B cell (primary cell): ENCODE results near the gene IFT27. TPM values are rescaled to one million over a fixed set of nuclear protein-coding genes. Genes with fewer than 3 reads are reported as not detected.
A peak's percentile ranks its signal among the peaks of the same experiment; 100 is the strongest.

ENCODE experiments used
- ATAC-seq: fragments of 200-7000 bp; cut with Tn5 transposase; one replicate; pipeline ENCODE4 v1.10.0; 2021; ENCODE audit warnings: low read depth, mild to moderate bottlenecking, moderate number of reproducible peaks, moderate library complexity
- CTCF ChIA-PET: fragments of 350-600 bp; sonication (Branson Sonifier 250); formaldehyde crosslinking; loops from one replicate; lab custom pipeline; 2021; ENCODE audit warnings: antibody characterized with exemption, inconsistent platforms; lab: Charles Lee
- POLR2A ChIA-PET: fragments of 350-600 bp; sonication (Branson Sonifier 250); formaldehyde crosslinking; loops from one replicate; lab custom pipeline; 2021; ENCODE audit warnings: antibody characterized with exemption; lab: Charles Lee
- DNase-seq: peaks from one replicate; pipeline ENCODE4 v3.0.0; 2013
- H2AFZ ChIP-seq: 2 replicates; pipeline ENCODE4 v1.6.1; 2012; ENCODE audit warnings: mild to moderate bottlenecking, low read depth, low read length; ENCODE audit not compliant: insufficient read depth, poor library complexity, severe bottlenecking
- H3K27ac ChIP-seq, 2 donors: 1 replicate in 1 of 2; 2 replicates in 1 of 2; pipeline ENCODE4 v1.5.1; 2012 to 2013; ENCODE audit warnings: low read length in 2 of 2, mild to moderate bottlenecking in 2 of 2, moderate library complexity in 1 of 2
- H3K27me3 ChIP-seq, 4 experiments: fragments of 200-600 bp in 1 of 4; sonication (generic) in 1 of 4; replicated peaks in 1 of 4; 1 replicate in 2 of 4; 2 replicates in 2 of 4; pipeline versions ENCODE4 v1.6.1 to v1.7.0; 2013 to 2016; ENCODE audit warnings: low read length in 3 of 4, mild to moderate bottlenecking in 2 of 4, mixed read lengths in 1 of 4, moderate library complexity in 1 of 4; ENCODE audit not compliant: insufficient read depth in 4 of 4, control insufficient read depth in 3 of 4; ENCODE audit errors: control extremely low read depth in 1 of 4
- H3K36me3 ChIP-seq, 2 experiments: replicated peaks in 1 of 2; 1 replicate in 1 of 2; 2 replicates in 1 of 2; pipeline versions ENCODE4 v1.6.1 to v1.7.1; 2013; ENCODE audit warnings: low read length in 1 of 2; ENCODE audit not compliant: insufficient read depth in 2 of 2, control insufficient read depth in 1 of 2; ENCODE audit errors: control extremely low read depth in 1 of 2, extremely low read depth in 1 of 2
- H3K4me1 ChIP-seq, 2 donors: fragments of 200-600 bp in 1 of 2; sonication (generic) in 1 of 2; 1 replicate in 1 of 2; 2 replicates in 1 of 2; pipeline versions ENCODE4 v1.5.1 to v1.6.1; 2013 to 2017; ENCODE audit warnings: low read length in 2 of 2; ENCODE audit not compliant: control insufficient read depth in 2 of 2, insufficient read depth in 2 of 2
- H3K4me2 ChIP-seq: replicated peaks from 2 replicates; pipeline ENCODE3; 2012; ENCODE audit warnings: mild to moderate bottlenecking, low read depth, low read length; ENCODE audit not compliant: poor library complexity, severe bottlenecking
- H3K4me3 ChIP-seq, 5 experiments: fragments of 200-600 bp in 1 of 5; sonication (generic) in 1 of 5; 1 replicate in 3 of 5; 2 replicates in 2 of 5; pipeline versions ENCODE4 v1.5.1 to v1.7.0; 2011 to 2016; ENCODE audit warnings: low read length in 4 of 5, mild to moderate bottlenecking in 4 of 5, low read depth in 2 of 5, control low read depth in 1 of 5, moderate library complexity in 1 of 5; ENCODE audit not compliant: insufficient read depth in 1 of 5; ENCODE audit errors: control extremely low read depth in 1 of 5, extremely low read depth in 1 of 5
- H3K79me2 ChIP-seq: fragments of 200-600 bp; sonication (generic); one replicate; pipeline ENCODE4 v1.6.0; 2016; ENCODE audit warnings: low read length; ENCODE audit not compliant: control insufficient read depth, insufficient read depth
- H3K9ac ChIP-seq: fragments of 200-600 bp; sonication (generic); 2 replicates; pipeline ENCODE4 v1.6.1; 2017; ENCODE audit warnings: mild to moderate bottlenecking, low read length, moderate library complexity
- H3K9me3 ChIP-seq, 3 donors: one replicate each; pipeline versions ENCODE4 v1.6.1 to v1.7.1; 2013; ENCODE audit warnings: low read length in 2 of 3; ENCODE audit not compliant: control insufficient read depth in 2 of 3, insufficient read depth in 1 of 3; ENCODE audit errors: control extremely low read depth in 1 of 3
- H4K20me1 ChIP-seq: 2 replicates; pipeline ENCODE4 v1.6.0; 2012; ENCODE audit warnings: mild to moderate bottlenecking, low read length; ENCODE audit not compliant: insufficient read depth, control insufficient read depth, poor library complexity, severe bottlenecking
- H3K27ac Mint-ChIP-seq: one replicate; pipeline ENCODE4 v1.8.0; 2021; ENCODE audit warnings: mixed read lengths
- H3K27me3 Mint-ChIP-seq: one replicate; pipeline ENCODE4 v1.8.0; 2021; ENCODE audit warnings: mixed read lengths
- H3K4me1 Mint-ChIP-seq: one replicate; pipeline ENCODE4 v1.8.0; 2021; ENCODE audit warnings: mixed read lengths
- H3K4me3 Mint-ChIP-seq: one replicate; pipeline ENCODE4 v1.8.0; 2021; ENCODE audit warnings: mixed read lengths
- H3K9me3 Mint-ChIP-seq: one replicate; pipeline ENCODE4 v1.8.0; 2022; ENCODE audit warnings: mixed read lengths; ENCODE audit not compliant: insufficient read depth
- CTCF ChIP-seq: fragments of 200-600 bp; IDR thresholded peaks from one replicate; pipeline ENCODE4 v1.8.0; 2022; ENCODE audit warnings: antibody characterized with exemption, mild to moderate bottlenecking
- EZH2 ChIP-seq: IDR thresholded peaks from 2 replicates; pipeline ENCODE4 v1.6.1; 2012; ENCODE audit warnings: borderline replicate concordance, low read depth, mild to moderate bottlenecking, moderate library complexity, low read length; ENCODE audit not compliant: insufficient read depth, poor library complexity, severe bottlenecking
- WGBS: methylation state at CpG from one replicate; pipeline ENCODE4 v1.1.5; 2013; ENCODE audit warnings: missing lambda C conversion rate; ENCODE audit not compliant: insufficient coverage; 5-methylcytosine and 5-hydroxymethylcytosine counted together
- intact Hi-C: fragments of 100-400 bp; cut with micrococcal nuclease; formaldehyde crosslinking; loops from one replicate; pipeline ENCODE4 v1.10.0; 2022
- polyA plus RNA-seq: library from polyadenylated mRNA; depleted of rRNA; stranded (reverse); fragments of >200 nt; gene quantifications from 2 replicates; pipeline ENCODE4 v1.2.3, GENCODE V29; 2012
- total RNA-seq, 2 donors: library from RNA; stranded (reverse); fragments of 120-200 nt in 1 of 2; gene quantifications; 1 replicate in 1 of 2; 2 replicates in 1 of 2; pipeline versions ENCODE4 v1.2.3 to v1.2.4, GENCODE V29; 2013 to 2022

Gene IFT27
- total and polyA plus RNA-seq, 2 donors (not counting 1 experiment from before 2014, with no cell fraction given), result 17.1 to 42.8 TPM

DNA sequence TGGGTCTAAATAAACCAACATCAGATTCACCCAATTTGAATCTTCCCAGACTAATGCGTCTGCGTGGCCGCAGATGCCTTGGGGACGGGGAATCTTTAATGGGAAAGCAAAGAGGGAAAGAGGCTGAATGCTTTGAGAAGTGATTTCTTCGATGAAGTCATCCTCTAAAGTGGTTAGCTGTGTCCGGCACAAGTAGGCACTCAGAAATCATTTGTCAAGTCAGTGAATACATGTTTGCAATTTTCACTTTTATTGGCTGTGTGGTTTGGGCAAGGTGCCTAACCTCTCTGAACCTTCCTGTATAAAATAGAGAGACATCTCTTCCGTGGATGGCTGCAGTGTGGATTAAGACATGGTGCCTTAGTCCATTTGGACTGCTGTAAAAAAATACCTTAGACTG, 19.7 kb upstream of the IFT27 start:
- WGBS, result 100% methylated on average over 3 of the region's 7 CpGs
- intact Hi-C loops, result no loop called here
- Histone ChIP-seq H3K4me2 (no peak overlapping the region), H3K4me1 (peaks cover 2 to 13% of the 10 kb centered on the region in 2 donors), H3K4me3 (no peak overlapping the region), H3K9ac (no peak overlapping the region), H3K79me2 (no peaks in the 10 kb centered on the region), H3K27ac (no peak overlapping the region), H3K36me3 (no peaks in the 10 kb centered on the region), H3K27me3 (peaks cover 0 to 2% (median 0%) of the 10 kb centered on the region in 4 experiments), H3K9me3 (no peaks in the 10 kb centered on the region), H4K20me1 (no peaks in the 10 kb centered on the region), H2AFZ (no peak overlapping the region)
- TF ChIP-seq EZH2 (no peak), CTCF (no peak)
- H3K4me3 Mint-ChIP-seq, result no peak overlapping the region
- H3K27me3 Mint-ChIP-seq, result peaks cover 23% of the 10 kb centered on the region
- DNase-seq (no peak), ATAC-seq (no peak)
- H3K9me3 Mint-ChIP-seq, result no peaks in the 10 kb centered on the region
- ChIA-PET CTCF (no interaction called here), POLR2A (no interaction called here)
- no peak overlapping the region for H3K27ac Mint-ChIP-seq
- H3K4me1 Mint-ChIP-seq, result peaks cover 6% of the 10 kb centered on the region

GRCh38 chr22:36790648-36791047, 14.7 kb upstream of the IFT27 start:
- Mint-ChIP-seq H3K4me3 (no peak overlapping the region), H3K27me3 (peaks cover 32% of the 10 kb centered on the region), H3K27ac (no peak overlapping the region), H3K4me1 (no peaks in the 10 kb centered on the region), H3K9me3 (no peaks in the 10 kb centered on the region)
- Histone ChIP-seq H3K36me3 (no peaks in the 10 kb centered on the region), H3K79me2 (no peaks in the 10 kb centered on the region), H3K4me1 (peaks cover 0 to 6% of the 10 kb centered on the region in 2 donors), H4K20me1 (no peaks in the 10 kb centered on the region), H3K27ac (no peak overlapping the region), H3K27me3 (peaks cover 0 to 6% (median 1%) of the 10 kb centered on the region in 4 experiments), H3K4me3 (no peak overlapping the region), H3K9me3 (no peaks in the 10 kb centered on the region), H2AFZ (no peak overlapping the region), H3K4me2 (no peak overlapping the region), H3K9ac (no peak overlapping the region)
- ATAC-seq (peak; percentile 54), DNase-seq (no peak)
- TF ChIP-seq EZH2 (no peak), CTCF (no peak)
- 53% methylated on average over 6 of the region's 7 CpGs for WGBS
- ChIA-PET CTCF (no interaction called here), POLR2A (no interaction called here)
- intact Hi-C loops, result no loop called here
